Hepatocyte (in vitro differentiated cells): Measurements from ENCODE around the gene CHMP6.

Source experiments
- EZH2phosphoT487 ChIP-seq: fragments of 200-600 bp; sonication (generic); IDR thresholded peaks from one replicate; pipeline ENCODE4 v1.6.1; 2018; ENCODE audit warnings: antibody characterized with exemption, mild to moderate bottlenecking, low read depth, moderate library complexity; ENCODE audit not compliant: unreplicated experiment, severe bottlenecking
- TF ChIP-seq, protein P1 (sequence below): fragments of 200-600 bp; sonication (generic); IDR thresholded peaks from 2 replicates; pipeline ENCODE4 v1.5.1; 2016; ENCODE audit warnings: antibody characterized with exemption, mild to moderate bottlenecking; ENCODE audit not compliant: poor library complexity

DNA sequence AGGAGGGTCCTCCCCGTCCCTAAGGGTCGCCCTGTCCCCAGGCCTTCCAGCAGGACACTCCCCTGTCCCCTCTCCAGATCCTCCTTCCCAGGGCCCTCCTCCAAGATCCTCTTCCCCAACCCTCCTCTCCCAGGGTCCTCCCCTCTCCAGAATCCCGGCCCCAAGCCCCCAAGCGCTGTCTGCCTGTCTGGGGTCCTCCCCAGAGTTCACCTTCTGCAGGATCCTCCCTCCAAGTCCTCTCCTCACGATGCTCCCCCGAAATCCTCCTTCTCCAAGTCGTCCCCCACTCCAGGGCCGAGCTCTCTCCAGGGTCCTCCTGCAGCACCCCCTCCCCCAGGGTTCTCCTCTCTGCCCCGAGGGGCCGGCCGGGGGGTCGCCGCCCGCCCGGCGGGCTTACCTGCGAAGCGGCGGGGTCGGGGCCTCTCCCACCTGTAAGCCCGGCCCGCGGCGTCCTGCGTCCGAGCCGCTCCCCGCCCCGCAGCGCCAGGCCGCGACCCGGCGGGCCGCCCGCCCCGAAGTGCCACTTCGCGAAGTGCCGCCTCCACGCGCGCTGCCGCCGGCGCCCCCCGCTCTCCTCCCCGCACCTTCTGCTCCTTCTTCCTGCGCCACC lies 42.6 kb downstream of the CHMP6 start:
- TF ChIP-seq, protein P1, sequence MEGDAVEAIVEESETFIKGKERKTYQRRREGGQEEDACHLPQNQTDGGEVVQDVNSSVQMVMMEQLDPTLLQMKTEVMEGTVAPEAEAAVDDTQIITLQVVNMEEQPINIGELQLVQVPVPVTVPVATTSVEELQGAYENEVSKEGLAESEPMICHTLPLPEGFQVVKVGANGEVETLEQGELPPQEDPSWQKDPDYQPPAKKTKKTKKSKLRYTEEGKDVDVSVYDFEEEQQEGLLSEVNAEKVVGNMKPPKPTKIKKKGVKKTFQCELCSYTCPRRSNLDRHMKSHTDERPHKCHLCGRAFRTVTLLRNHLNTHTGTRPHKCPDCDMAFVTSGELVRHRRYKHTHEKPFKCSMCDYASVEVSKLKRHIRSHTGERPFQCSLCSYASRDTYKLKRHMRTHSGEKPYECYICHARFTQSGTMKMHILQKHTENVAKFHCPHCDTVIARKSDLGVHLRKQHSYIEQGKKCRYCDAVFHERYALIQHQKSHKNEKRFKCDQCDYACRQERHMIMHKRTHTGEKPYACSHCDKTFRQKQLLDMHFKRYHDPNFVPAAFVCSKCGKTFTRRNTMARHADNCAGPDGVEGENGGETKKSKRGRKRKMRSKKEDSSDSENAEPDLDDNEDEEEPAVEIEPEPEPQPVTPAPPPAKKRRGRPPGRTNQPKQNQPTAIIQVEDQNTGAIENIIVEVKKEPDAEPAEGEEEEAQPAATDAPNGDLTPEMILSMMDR = no peak
- TF ChIP-seq EZH2phosphoT487 = no peak
